IPS-NIHi11 (cell line): Measurements from ENCODE around the gene ACTR2.
"Not testable (repeated sequence)": the region's sequence is repeated elsewhere in the genome, so short reads cannot be mapped to it uniquely, and the experiment has no call there.

Experiments used
- DNase-seq: peaks from one replicate; pipeline ENCODE4 v3.0.0; 2012; ENCODE audit warnings: mixed read lengths, low spot score

Gene ACTR2

GRCh38 chr2:65227456-65228262 lies at the start of gene ACTR2:
Gene ACTR2 (plus strand): TSS chr2:65227831. CDS start chr2:65227910, 79 bp downstream.
- peak; percentile 91 for DNase-seq

- DNase-seq = no peak
Observed at GRCh38 chr2:65182570-65182969, 45.1 kb upstream of the ACTR2 start.

GRCh38 chr2:65183406-65183805 lies 44.2 kb upstream of the ACTR2 start:
- DNase-seq = not testable (repeated sequence)

GRCh38 chr2:65185012-65185411 lies 42.6 kb upstream of the ACTR2 start:
- DNase-seq = no peak

- DNase-seq = no peak
Observed at GRCh38 chr2:65186093-65186868, 41.4 kb upstream of the ACTR2 start.

- peak; percentile 88 for DNase-seq
Observed at GRCh38 chr2:65186872-65187851, 40.5 kb upstream of the ACTR2 start.

- no peak for DNase-seq
Observed at GRCh38 chr2:65193446-65193845, 34.2 kb upstream of the ACTR2 start.

GRCh38 chr2:65198737-65199136 lies 28.9 kb upstream of the ACTR2 start:
- no peak for DNase-seq

GRCh38 chr2:65199166-65199565 lies 28.5 kb upstream of the ACTR2 start:
- no peak for DNase-seq

- no peak for DNase-seq
Observed at GRCh38 chr2:65199891-65200290, 27.7 kb upstream of the ACTR2 start.

GRCh38 chr2:65204461-65205210 lies 23.0 kb upstream of the ACTR2 start:
- DNase-seq = no peak

- no peak for DNase-seq
Observed at GRCh38 chr2:65212115-65212514, 15.5 kb upstream of the ACTR2 start.

- no peak for DNase-seq
Observed at GRCh38 chr2:65212619-65213018, 15.0 kb upstream of the ACTR2 start.

- DNase-seq = no peak
Observed at GRCh38 chr2:65213035-65213434, 14.6 kb upstream of the ACTR2 start.

GRCh38 chr2:65214361-65214760 lies 13.3 kb upstream of the ACTR2 start:
- DNase-seq = no peak

- no peak for DNase-seq
Observed at GRCh38 chr2:65214843-65215242, 12.8 kb upstream of the ACTR2 start.

- no peak for DNase-seq
Observed at GRCh38 chr2:65215946-65216345, 11.7 kb upstream of the ACTR2 start.

GRCh38 chr2:65220432-65221131 lies 7.0 kb upstream of the ACTR2 start:
- no peak for DNase-seq

GRCh38 chr2:65221275-65221674 lies 6.4 kb upstream of the ACTR2 start:
- DNase-seq = not testable (repeated sequence)

GRCh38 chr2:65227020-65227455 lies 593 bp upstream of the ACTR2 start:
- no peak for DNase-seq
